NCI-H345 (cell line): ENCODE results near the gene CTPS2.
"Not testable (repeated sequence)": the region's sequence is repeated elsewhere in the genome, so short reads cannot be mapped to it uniquely, and the experiment has no call there.

ENCODE experiments used
- DNase-seq: peaks from one replicate; lab custom pipeline; 2025; lab: John Stamatoyannopoulos, UW

The CTPS2 gene

GRCh38 chrX:16712548-16713155, at the start of gene CTPS2:
TSS of gene CTPS2 (minus strand) at chrX:16712669. CDS start at chrX:16702902, 9,767 bp downstream.
- DNase-seq, result peak; percentile 51

DNA sequence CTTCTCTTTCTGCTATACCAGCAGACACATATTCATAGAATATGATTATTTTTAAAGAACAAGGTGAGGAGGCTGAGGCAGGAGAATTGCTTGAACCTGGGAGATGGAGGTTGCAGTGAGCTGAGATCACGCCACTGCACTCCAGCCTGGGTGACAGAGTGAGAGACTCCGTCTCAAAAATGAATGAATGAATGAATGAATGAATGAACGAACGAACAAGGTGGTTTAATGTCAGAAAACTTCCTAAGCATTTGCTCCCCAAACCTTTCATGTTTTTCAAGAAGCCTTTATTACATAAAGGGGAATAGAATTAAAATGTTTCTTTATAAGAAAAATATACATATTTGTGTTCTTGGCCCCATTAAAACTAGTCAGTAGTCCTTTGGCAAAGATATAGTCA, 49.0 kb upstream of the CTPS2 start:
- DNase-seq, result not testable (repeated sequence)

DNA sequence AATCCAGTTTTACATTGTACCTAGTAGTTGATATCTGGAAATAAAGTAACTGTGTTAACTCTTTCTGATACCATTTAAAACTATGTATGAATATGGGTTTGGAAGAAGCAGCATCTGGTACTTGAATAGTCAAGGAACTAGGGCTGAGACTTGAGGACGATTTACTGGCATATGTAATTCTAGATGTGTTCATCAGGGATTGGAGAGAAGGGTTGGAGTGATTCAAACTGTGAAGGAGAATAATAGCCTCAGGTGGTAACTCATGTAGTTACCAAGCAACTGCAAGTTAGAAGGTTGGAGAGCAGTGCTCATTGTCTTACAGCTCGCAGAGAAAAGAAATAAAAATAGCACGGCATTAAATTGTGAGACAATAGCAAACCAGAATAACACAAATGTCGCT, 44.3 kb upstream of the CTPS2 start:
- peak; percentile 62 for DNase-seq

DNA sequence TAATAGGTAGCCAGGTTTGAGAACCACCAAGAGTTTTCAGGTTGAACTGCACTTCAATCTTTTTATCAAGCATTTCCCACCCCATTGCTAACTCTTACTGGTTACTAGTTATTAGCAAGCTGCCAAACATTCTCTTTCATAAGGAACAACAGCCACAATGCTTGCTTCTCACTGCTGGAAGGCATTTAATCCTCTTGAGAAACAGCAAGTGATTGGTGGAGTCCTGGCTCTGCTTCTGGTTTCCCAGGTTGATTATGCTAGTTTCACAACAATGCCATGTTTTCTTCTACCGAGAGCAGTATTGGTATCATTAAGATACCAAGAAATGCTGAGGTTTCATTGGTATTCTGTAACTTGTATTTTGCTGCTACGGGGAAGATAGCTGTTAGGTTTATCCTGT, 41.5 kb upstream of the CTPS2 start:
- DNase-seq, result no peak

- DNase-seq, result no peak
Observed at GRCh38 chrX:16750136-16750535, 37.7 kb upstream of the CTPS2 start.

GRCh38 chrX:16748425-16748824, 36.0 kb upstream of the CTPS2 start:
- no peak for DNase-seq

DNA sequence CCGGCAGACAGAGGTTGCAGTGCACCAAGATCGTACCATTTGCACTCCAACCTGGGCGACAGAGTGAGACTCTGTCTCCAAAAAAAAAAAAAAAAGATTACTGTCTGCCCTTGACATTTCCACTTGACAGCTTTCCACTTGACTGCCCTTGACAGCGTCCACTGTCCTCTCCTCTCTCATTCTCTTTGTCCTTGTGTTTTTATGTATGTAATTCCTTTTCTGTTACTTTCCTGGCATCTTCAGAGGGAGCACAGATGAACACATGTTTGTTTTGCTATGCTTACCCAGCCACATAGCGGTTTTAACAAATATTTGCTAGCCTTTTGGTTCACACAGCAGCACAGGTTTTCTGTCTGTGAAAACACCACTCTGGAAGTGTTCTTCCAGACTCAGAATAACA, 33.2 kb upstream of the CTPS2 start:
- DNase-seq, result no peak

- no peak for DNase-seq
Observed at GRCh38 chrX:16745102-16745501, 32.6 kb upstream of the CTPS2 start.

DNA sequence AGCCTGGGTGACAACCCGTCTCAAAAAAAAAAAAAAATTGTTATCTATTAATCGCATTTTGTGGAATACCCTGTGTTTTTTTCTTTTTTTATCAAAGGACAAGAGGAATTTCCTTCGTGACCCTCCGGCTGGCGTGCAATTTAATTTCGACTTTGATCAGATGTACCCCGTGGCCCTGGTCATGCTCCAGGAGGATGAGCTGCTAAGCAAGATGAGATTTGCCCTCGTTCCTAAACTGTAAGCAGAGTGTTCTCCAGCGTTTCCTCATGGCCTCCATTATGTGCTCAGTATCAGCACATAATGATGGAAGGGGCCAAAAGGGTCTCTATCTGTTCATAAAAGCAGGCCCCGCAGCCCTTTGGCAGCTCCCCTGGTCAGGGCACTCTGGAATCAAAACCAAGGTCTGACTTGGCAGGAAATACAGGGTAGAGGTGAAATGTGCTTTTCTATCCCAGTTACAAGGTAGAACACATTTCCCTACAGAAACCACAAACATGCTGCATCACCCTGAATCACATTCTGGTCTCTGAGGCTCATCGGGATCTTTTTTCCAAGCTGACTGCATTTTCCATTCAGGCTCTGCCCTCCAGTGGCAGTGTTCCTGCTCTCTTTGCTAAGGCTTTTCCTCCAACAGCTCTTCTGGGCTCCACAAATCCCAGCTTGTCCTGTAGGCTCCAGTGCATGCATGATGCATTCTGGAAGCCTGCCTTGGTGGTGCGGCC, 31.3 kb upstream of the CTPS2 start:
- DNase-seq, result no peak

DNA sequence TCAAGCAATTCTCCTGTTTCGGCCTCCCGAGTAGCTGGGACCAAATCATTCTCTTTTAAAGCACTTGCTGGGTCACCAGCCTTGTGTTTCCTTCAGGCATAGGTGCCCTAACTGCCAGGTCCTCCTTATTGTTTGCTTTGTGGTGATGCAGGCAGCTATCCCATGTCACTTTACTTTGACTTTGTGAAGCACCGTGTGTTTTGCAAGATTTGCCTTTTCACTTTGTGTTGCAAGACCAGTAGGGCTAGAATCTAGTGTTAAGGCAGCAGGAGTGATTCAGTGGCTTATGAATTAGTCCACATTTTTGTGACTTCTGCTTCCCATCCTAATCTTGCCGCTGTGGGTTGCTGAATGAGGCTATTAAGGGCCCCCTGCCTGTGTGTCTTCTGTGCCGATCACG, 27.1 kb upstream of the CTPS2 start:
- DNase-seq, result no peak

GRCh38 chrX:16737024-16737423, 24.6 kb upstream of the CTPS2 start:
- no peak for DNase-seq

DNA sequence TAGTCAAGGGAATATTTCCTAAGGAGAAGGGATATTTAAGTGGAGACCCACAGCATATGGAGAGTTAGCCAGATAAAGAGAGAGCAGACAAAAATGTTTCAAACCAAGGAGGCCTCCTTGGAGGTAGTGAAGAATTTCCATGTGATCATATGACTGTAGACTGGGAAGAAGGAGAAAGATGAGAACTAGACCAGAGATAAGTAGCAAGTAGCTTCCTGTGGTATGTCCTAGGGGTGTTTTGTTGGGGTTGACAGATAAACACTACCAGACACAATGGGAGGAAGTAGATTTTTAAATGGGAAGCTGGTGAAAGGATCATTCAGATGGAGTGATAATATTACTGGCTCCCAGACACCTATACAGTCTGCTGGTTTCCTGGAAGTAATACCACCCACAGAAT, 20.5 kb upstream of the CTPS2 start:
- no peak for DNase-seq

DNA sequence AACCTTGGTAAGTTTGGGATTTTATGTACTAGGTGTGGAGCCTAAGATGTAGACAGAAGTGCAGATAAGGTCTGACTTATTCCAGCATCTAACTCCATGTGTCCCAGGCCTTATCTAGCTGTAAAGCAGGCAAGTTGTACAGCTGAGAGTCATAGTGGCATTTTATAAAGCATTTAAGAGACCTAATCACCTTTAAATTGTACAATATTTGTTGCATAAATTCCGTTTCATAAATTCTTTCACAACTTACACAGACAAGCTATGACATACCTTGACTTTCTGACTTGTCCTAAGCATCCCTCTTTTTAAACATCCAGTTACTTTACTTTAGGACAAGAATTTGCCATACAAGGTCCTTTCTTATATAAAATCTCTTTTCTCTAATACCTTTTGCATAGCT, 18.0 kb upstream of the CTPS2 start:
- no peak for DNase-seq

- no peak for DNase-seq
Observed at GRCh38 chrX:16727637-16728036, 15.2 kb upstream of the CTPS2 start.

- DNase-seq, result not testable (repeated sequence)
Observed at GRCh38 chrX:16726347-16726988, 14.0 kb upstream of the CTPS2 start.

- no peak for DNase-seq
Observed at GRCh38 chrX:16725072-16725471, 12.6 kb upstream of the CTPS2 start.

GRCh38 chrX:16722481-16722880, 10.0 kb upstream of the CTPS2 start:
- no peak for DNase-seq

DNA sequence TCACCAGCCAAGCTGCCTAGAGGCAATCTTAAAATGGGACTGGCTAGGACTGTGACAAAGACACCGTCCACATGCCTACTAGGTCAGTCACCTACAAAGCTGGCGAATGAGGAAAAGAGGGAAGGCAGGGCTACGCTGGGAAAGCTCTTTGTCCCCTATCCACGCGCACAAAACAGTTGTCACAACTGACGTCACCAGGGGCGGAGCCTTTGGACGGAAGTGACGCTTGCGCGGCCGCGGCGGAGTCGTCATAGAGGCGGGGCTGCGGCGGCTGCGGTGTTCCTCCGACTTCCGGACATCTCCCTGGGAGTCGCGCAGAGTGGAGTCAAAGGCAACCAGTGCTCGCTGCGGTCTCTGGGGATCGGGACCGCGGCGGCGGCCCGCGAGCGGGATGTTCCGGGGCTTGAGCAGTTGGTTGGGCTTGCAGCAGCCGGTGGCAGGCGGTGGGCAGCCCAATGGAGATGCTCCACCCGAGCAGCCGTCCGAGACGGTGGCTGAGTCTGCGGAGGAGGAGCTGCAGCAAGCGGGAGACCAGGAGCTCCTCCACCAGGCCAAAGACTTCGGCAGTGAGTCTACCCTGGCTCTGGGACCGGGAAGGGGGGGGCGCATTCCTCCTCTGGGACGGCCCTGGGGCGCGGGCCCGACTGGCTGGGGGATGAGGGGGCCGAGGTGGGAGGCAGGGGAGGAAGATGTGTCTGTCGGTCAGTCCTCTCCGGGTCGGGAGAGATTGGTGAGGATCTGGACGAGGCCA, 7.0 kb upstream of the CTPS2 start, which contains the start of gene SYAP1:
Gene SYAP1, plus strand, starts transcription at position 279 of the 751 bp plus-strand sequence. Its CDS starts 113 bp downstream, at position 392.
- DNase-seq, result peak; percentile 96

- DNase-seq, result no peak
Observed at GRCh38 chrX:16718824-16719333, 6.4 kb upstream of the CTPS2 start.

- DNase-seq, result not testable (repeated sequence)
Observed at GRCh38 chrX:16716451-16716850, 4.0 kb upstream of the CTPS2 start.

DNA sequence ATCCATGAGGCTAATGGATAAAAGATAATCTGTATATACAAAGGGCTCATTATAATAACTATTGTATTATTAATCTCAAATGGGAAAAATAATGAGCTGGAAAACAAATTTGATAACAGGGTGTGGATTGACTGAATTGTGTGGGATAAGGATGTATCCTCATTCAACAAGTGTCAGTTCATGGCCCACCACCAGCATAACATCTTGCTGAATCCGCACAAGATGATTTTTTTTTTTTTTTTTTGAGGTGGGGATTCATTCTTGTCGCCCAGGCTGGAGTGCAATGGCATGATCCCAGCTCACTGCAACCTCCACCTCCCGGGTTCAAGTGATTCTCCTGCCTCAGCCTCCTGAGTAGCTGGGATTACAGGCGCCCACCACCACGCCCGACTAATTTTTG, 3.2 kb upstream of the CTPS2 start:
- DNase-seq, result not testable (repeated sequence)

DNA sequence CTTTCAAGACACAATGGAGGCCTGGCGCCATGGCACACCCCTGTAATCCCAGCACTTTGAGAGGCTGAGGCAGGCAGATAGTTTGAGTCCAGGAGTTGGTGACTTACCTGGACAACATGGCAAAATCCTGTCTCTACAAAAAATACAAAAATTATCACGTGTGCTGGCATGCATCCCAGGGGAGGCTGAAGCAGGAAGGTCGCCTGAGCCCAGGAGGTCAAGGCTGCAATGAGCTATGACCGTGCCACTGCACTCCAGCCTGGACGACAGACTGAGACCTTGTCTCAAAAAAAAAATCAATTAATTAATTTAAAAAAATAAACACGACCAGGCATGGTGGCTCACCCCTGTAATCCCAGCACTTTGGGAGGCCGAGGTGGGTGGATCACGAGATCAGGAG, 2.0 kb upstream of the CTPS2 start:
- DNase-seq, result no peak
